Tibial nerve (tissue), 4 donors: Measurements from ENCODE around the gene KAZN. TPM values are rescaled to one million over a fixed set of nuclear protein-coding genes. Genes with fewer than 3 reads are reported as not detected.

Source experiments
- DNase-seq, 2 donors: peaks; one replicate each; pipeline ENCODE4 v3.0.0-alpha.2; 2019; ENCODE audit warnings: low spot score in 2 of 2
- H3K27ac ChIP-seq, 4 donors: fragments of 200-600 bp; sonication (generic) in 3 of 4; one replicate each; pipeline ENCODE4 v1.5.1; 2017 to 2019; ENCODE audit warnings: mild to moderate bottlenecking in 1 of 4
- H3K27me3 ChIP-seq, 2 donors: fragments of 200-600 bp; sonication (generic) in 1 of 2; one replicate each; pipeline versions ENCODE4 v1.5.1 to v1.6.0; 2017 to 2019
- H3K36me3 ChIP-seq, 3 donors: fragments of 200-600 bp; sonication (generic); one replicate each; pipeline ENCODE4 v1.5.1; 2018 to 2019
- H3K4me1 ChIP-seq, 4 donors: fragments of 200-600 bp; sonication (generic) in 3 of 4; one replicate each; pipeline ENCODE4 v1.5.1; 2017 to 2019
- H3K4me3 ChIP-seq, 4 donors: fragments of 200-600 bp; sonication (generic) in 3 of 4; one replicate each; pipeline ENCODE4 v1.5.1; 2017 to 2019; ENCODE audit warnings: mild to moderate bottlenecking in 1 of 4, moderate library complexity in 1 of 4
- H3K9me3 ChIP-seq, 4 donors: fragments of 200-600 bp; sonication (generic) in 3 of 4; one replicate each; pipeline ENCODE4 v1.5.1; 2017 to 2019
- EP300 ChIP-seq, 2 donors: sonication (generic); formaldehyde crosslinking; IDR thresholded peaks; one replicate each; pipeline ENCODE4 v1.6.1; 2017; ENCODE audit warnings: antibody characterized with exemption in 2 of 2, mild to moderate bottlenecking in 1 of 2
- POLR2A ChIP-seq, 2 donors: fragments of 450-650 bp; IDR thresholded peaks; one replicate each; pipeline ENCODE4 v1.6.1; 2017; ENCODE audit warnings: antibody characterized with exemption in 2 of 2, mild to moderate bottlenecking in 2 of 2, moderate library complexity in 2 of 2
- WGBS, 2 donors: methylation state at CpG; one replicate each; pipeline ENCODE4 v1.1.5; 2018; 5-methylcytosine and 5-hydroxymethylcytosine counted together
- total RNA-seq, 4 donors: library from RNA; depleted of rRNA; stranded (reverse); fragments of >200 nt; gene quantifications; one replicate each; pipeline ENCODE4 v1.1.0, GENCODE V29; 2016
- TF ChIP-seq, protein P1 (sequence below), 5 experiments: fragments of 200-600 bp in 3 of 5; fragments of 450-650 bp in 2 of 5; sonication (generic) in 3 of 5; IDR thresholded peaks; one replicate each; pipeline ENCODE4 v1.5.1; 2016 to 2019; ENCODE audit warnings: antibody characterized with exemption in 5 of 5, mild to moderate bottlenecking in 3 of 5, moderate library complexity in 2 of 5

The KAZN gene
- total RNA-seq, 4 donors from 2014 or later, result 16.0 to 29.2 (median 22.2) TPM

DNA sequence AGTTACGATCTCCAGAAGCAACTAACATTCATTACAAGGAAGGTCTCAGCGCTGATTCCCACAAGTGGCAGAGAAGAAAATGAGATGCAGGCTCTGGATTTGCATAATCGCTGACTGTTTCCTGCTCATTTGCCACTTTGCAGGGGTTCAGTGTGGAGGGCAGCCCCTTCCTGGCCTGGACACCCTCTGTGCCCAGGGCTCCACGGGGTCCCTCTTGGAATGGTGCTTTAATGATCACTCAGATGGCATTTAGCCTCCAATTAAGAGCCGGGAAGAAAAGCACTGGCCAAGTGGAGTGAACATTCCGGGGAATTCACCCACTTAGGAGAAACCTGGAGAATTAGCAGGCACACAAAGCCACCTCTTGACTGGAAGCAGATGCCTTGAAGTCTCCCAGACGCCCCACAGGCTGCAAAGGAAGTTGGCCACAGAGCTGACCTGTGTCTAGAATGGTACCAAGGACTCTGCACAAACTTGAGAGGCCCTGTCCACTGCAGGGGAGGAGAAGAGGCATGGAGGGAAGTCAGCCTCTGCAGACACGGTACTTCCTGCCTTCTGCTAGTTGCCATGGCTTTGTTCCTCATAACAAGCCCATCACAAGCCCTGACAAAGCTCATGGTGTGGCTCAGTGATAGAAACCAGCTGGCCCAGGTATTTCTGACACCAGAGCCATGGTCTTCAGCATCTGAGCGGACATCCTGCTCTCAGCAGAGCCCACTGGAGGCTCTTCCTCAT is 157.2 kb downstream of the KAZN start:
- Histone ChIP-seq H3K4me3 (no peak overlapping the region), H3K27me3 (no peaks in the 10 kb centered on the region), H3K27ac (no peak overlapping the region), H3K9me3 (peaks cover 0 to 7% (median 0%) of the 10 kb centered on the region in 4 donors), H3K4me1 (peaks cover 0 to 4% (median 0%) of the 10 kb centered on the region in 4 donors), H3K36me3 (no peaks in the 10 kb centered on the region)
- 38 to 59% methylated on average over 9 of the region's 9 CpGs for WGBS, 2 donors
- no peak for DNase-seq
- TF ChIP-seq, protein P1, sequence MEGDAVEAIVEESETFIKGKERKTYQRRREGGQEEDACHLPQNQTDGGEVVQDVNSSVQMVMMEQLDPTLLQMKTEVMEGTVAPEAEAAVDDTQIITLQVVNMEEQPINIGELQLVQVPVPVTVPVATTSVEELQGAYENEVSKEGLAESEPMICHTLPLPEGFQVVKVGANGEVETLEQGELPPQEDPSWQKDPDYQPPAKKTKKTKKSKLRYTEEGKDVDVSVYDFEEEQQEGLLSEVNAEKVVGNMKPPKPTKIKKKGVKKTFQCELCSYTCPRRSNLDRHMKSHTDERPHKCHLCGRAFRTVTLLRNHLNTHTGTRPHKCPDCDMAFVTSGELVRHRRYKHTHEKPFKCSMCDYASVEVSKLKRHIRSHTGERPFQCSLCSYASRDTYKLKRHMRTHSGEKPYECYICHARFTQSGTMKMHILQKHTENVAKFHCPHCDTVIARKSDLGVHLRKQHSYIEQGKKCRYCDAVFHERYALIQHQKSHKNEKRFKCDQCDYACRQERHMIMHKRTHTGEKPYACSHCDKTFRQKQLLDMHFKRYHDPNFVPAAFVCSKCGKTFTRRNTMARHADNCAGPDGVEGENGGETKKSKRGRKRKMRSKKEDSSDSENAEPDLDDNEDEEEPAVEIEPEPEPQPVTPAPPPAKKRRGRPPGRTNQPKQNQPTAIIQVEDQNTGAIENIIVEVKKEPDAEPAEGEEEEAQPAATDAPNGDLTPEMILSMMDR (IDR thresholded peaks at IDR 0.05), result no peak
- no peak for TF ChIP-seq EP300 (IDR thresholded peaks at IDR 0.05)
- TF ChIP-seq POLR2A (IDR thresholded peaks at IDR 0.05), result no peak

- Histone ChIP-seq H3K27me3 (no peaks in the 10 kb centered on the region), H3K36me3 (no peaks in the 10 kb centered on the region), H3K4me1 (peaks cover 0 to 4% (median 0%) of the 10 kb centered on the region in 4 donors), H3K9me3 (peaks cover 0 to 7% (median 0%) of the 10 kb centered on the region in 4 donors), H3K27ac (no peak overlapping the region), H3K4me3 (no peak overlapping the region)
- DNase-seq, result no peak
- TF ChIP-seq POLR2A (IDR thresholded peaks at IDR 0.05), result no peak
- TF ChIP-seq, protein P1 (IDR thresholded peaks at IDR 0.05), result no peak
- no peak for TF ChIP-seq EP300 (IDR thresholded peaks at IDR 0.05)
- WGBS, 2 donors, result 33 to 37% methylated on average over 6 of the region's 6 CpGs
Measured at GRCh38 chr1:14756589-14757285, 158.3 kb downstream of the KAZN start.

DNA sequence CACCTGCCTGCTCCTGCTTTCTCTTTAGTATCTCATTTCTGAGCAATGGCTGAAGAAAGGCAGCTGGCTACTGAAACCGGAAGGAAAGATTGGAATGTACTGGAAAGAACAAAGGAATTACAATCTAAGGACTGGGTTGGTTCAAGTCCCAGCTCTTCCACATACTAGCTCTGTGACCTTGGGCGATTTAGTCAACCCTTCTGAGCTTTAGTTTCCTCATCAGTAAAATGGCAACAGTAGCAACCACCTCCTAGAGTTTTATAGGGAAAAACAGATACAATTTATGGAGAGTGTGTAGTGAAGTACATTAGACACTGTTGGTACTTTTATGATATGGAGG is 158.8 kb downstream of the KAZN start:
- Histone ChIP-seq H3K27ac (no peak overlapping the region), H3K9me3 (peaks cover 0 to 5% (median 0%) of the 10 kb centered on the region in 4 donors), H3K27me3 (no peaks in the 10 kb centered on the region), H3K36me3 (no peaks in the 10 kb centered on the region), H3K4me3 (no peak overlapping the region), H3K4me1 (peaks cover 0 to 4% (median 0%) of the 10 kb centered on the region in 4 donors)
- no peak for DNase-seq
- 64 to 69% methylated on average over 2 of the region's 2 CpGs for WGBS, 2 donors
- no peak for TF ChIP-seq POLR2A (IDR thresholded peaks at IDR 0.05)
- TF ChIP-seq, protein P1 (IDR thresholded peaks at IDR 0.05), result no peak
- no peak for TF ChIP-seq EP300 (IDR thresholded peaks at IDR 0.05)

DNA sequence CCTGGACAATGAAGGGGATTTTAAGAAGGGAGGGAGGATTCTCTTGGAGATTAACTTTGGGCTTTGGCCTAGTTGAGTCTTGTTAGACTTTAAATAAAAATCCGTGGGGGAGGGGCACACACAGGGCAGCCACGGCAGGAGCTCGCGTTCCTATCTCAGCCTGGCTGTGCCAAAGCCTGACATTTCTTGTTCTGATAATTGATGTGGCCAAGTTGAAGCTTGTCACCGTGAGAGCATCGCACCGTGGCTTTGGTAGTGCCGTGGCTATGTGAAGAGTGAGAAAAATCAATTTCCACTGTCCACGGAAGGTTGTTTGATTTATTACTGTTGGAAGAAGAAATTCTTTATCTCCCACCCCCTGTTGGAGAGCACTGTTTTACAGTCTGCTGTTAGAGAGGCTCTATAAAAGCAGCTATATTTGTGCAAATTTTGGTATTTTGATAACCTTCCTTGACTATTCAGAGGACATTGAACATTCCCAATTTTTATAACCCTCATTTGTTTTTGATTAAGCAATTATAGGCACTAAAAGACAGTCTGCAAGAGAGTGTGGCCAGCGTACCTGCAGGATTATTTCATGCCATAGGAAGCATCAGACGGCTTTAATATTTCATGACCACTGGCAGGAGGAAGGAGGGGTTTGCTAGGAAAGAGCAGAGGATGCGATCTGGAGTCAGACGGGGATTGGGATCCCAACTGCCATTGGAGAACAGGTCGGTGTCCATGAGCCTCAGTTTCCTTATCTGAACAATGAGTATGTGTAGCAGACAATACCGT is 160.7 kb downstream of the KAZN start:
- TF ChIP-seq, protein P1 (IDR thresholded peaks at IDR 0.05), result no peak
- TF ChIP-seq POLR2A (IDR thresholded peaks at IDR 0.05) (no peak), EP300 (IDR thresholded peaks at IDR 0.05) (no peak)
- DNase-seq, result no peak
- H3K36me3 ChIP-seq, result no peaks in the 10 kb centered on the region
- H3K27ac ChIP-seq, result no peak overlapping the region
- WGBS, 2 donors, result 56 to 59% methylated on average over 15 of the region's 15 CpGs
- H3K27me3 ChIP-seq, result no peaks in the 10 kb centered on the region
- H3K4me1 ChIP-seq, result peaks cover 0 to 4% (median 0%) of the 10 kb centered on the region in 4 donors
- H3K4me3 ChIP-seq, result no peak overlapping the region
- H3K9me3 ChIP-seq, result no peaks in the 10 kb centered on the region
